ENCODE data around the gene NFATC1. TPM values are rescaled to one million over a fixed set of nuclear protein-coding genes. Genes with fewer than 3 reads are reported as not detected.

Gene NFATC1
- total and polyA plus RNA-seq, 2 donors from 2014 or later, result 4.3 to 17.2 TPM

GRCh38 chr18:79432376-79433120, 36.8 kb downstream of the NFATC1 start:
- DNase-seq (peak in 1 of 5 donors; percentile 69), FAIRE-seq (no peak)
- Histone ChIP-seq H3K9ac (ENCODE audit: low read length in 3 of 3) (no peak overlapping the region), H3K27ac (ENCODE audit: low read depth in 2 of 2, low read length in 2 of 2) (no peak overlapping the region), H3K4me1 (ENCODE audit: control insufficient read depth in 2 of 3, insufficient read depth in 2 of 3, low read depth in 1 of 3, low read length in 3 of 3) (peaks cover 0 to 3% (median 0%) of the 10 kb centered on the region in 3 donors), H3K27me3 (ENCODE audit: control insufficient read depth, insufficient read depth, low read length) (no peaks in the 10 kb centered on the region), H3K9me3 (ENCODE audit: control insufficient read depth in 2 of 3, insufficient read depth in 1 of 3, low read length in 3 of 3) (no peaks in the 10 kb centered on the region), H3K4me3 (ENCODE audit: low read length in 3 of 3) (no peak overlapping the region), H3K36me3 (ENCODE audit: control insufficient read depth in 2 of 3, insufficient read depth in 3 of 3, low read length in 3 of 3) (no peaks in the 10 kb centered on the region)
- intact Hi-C loops (cut with DNase I), result no loop called here
- TF ChIP-seq CTCF (IDR thresholded peaks at IDR 0.05; ENCODE audit: borderline replicate concordance, extremely low read depth, insufficient read depth), result no peak

GRCh38 chr18:79433431-79433830, 37.7 kb downstream of the NFATC1 start:
- H3K4me1 ChIP-seq (ENCODE audit: control insufficient read depth in 2 of 3, insufficient read depth in 2 of 3, low read depth in 1 of 3, low read length in 3 of 3), result peaks cover 0 to 8% (median 3%) of the 10 kb centered on the region in 3 donors
- no peak overlapping the region for H3K4me3 ChIP-seq (ENCODE audit: low read length in 3 of 3)
- no peaks in the 10 kb centered on the region for H3K9me3 ChIP-seq (ENCODE audit: control insufficient read depth in 2 of 3, insufficient read depth in 1 of 3, low read length in 3 of 3)
- no peak for TF ChIP-seq CTCF (IDR thresholded peaks at IDR 0.05; ENCODE audit: borderline replicate concordance, extremely low read depth, insufficient read depth)
- no peaks in the 10 kb centered on the region for H3K27me3 ChIP-seq (ENCODE audit: control insufficient read depth, insufficient read depth, low read length)
- FAIRE-seq (no peak), DNase-seq (no peak)
- intact Hi-C loops (cut with DNase I), result no loop called here
- H3K27ac ChIP-seq (ENCODE audit: low read depth in 2 of 2, low read length in 2 of 2), result no peak overlapping the region
- H3K36me3 ChIP-seq (ENCODE audit: control insufficient read depth in 2 of 3, insufficient read depth in 3 of 3, low read length in 3 of 3), result no peaks in the 10 kb centered on the region
- no peak overlapping the region for H3K9ac ChIP-seq (ENCODE audit: low read length in 3 of 3)

- Histone ChIP-seq H3K36me3 (ENCODE audit: control insufficient read depth in 2 of 3, insufficient read depth in 3 of 3, low read length in 3 of 3) (no peaks in the 10 kb centered on the region), H3K4me1 (ENCODE audit: control insufficient read depth in 2 of 3, insufficient read depth in 2 of 3, low read depth in 1 of 3, low read length in 3 of 3) (peaks cover 0 to 16% (median 3%) of the 10 kb centered on the region in 3 donors), H3K27me3 (ENCODE audit: control insufficient read depth, insufficient read depth, low read length) (no peaks in the 10 kb centered on the region), H3K27ac (ENCODE audit: low read depth in 2 of 2, low read length in 2 of 2) (no peak overlapping the region), H3K4me3 (ENCODE audit: low read length in 3 of 3) (no peak overlapping the region), H3K9me3 (ENCODE audit: control insufficient read depth in 2 of 3, insufficient read depth in 1 of 3, low read length in 3 of 3) (no peaks in the 10 kb centered on the region), H3K9ac (ENCODE audit: low read length in 3 of 3) (no peak overlapping the region)
- DNase-seq (no peak), FAIRE-seq (no peak)
- no peak for TF ChIP-seq CTCF (IDR thresholded peaks at IDR 0.05; ENCODE audit: borderline replicate concordance, extremely low read depth, insufficient read depth)
- intact Hi-C loops (cut with DNase I), result no loop called here
Observed at GRCh38 chr18:79434607-79435401, 39.1 kb downstream of the NFATC1 start.

All from kidney (tissue), 14 donors.